HG02981 (cell line): Measurements from ENCODE around the gene TAAR6.
A peak's percentile ranks its signal among the peaks of the same experiment; 100 is the strongest.
"Not testable (repeated sequence)": the region's sequence is repeated elsewhere in the genome, so short reads cannot be mapped to it uniquely, and the experiment has no call there.

Experiments
- ATAC-seq: cut with Tn5 transposase; IDR thresholded peaks from one replicate; pipeline ENCODE4 v1.9.1; 2021; ENCODE audit warnings: mild to moderate bottlenecking, moderate library complexity; ENCODE audit not compliant: unreplicated experiment

TAAR6 gene

GRCh38 chr6:132587424-132587823, 17.3 kb downstream of the TAAR6 start:
- ATAC-seq, result no peak

- no peak for ATAC-seq
These were observed 19.3 kb downstream of the TAAR6 start, which contains the start of gene TAAR5 for GRCh38 chr6:132589454-132589853. TAAR5 (minus strand) TSS chr6:132589741; CDS start chr6:132589686, 55 bp downstream.

- no peak for ATAC-seq
These were observed 20.2 kb downstream of the TAAR6 start for GRCh38 chr6:132590362-132590761.

DNA sequence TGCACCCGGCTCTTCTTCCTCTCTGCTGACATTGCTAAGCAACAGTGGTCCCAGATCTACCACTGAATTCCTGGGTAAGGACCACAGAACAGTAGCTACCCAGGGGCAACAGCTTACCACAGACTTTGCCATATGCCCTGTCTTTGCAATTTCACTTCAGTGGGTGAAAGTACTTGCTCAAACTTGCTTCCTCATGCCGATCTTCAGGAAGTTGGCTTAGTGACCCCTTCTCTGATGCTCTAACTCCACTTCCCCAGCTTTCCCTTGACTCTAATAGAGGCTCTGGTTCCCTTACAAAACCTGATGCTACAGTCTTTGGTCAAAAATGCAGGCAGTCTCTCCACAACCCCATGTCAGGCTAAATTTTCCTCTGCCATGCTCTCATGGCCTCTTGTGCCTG, 22.7 kb downstream of the TAAR6 start:
- no peak for ATAC-seq

DNA sequence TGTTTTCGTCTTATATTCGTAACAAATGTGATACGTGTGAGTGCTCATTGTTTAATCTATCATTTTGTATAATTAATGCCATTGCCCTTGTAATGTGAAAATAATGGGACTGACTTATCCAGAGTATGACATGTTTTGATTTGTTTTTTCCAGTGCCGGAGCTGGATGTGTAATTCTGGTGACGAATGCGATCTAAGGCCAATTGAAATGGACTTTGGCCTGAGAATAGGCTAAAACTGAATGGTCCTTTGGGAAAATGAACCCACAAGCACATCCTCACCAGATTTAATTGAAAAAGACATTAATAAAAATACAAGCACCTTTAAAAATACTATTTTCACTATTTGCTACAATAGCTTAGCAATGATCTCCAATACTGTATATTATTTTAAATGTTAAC, 26.1 kb downstream of the TAAR6 start:
- no peak for ATAC-seq

DNA sequence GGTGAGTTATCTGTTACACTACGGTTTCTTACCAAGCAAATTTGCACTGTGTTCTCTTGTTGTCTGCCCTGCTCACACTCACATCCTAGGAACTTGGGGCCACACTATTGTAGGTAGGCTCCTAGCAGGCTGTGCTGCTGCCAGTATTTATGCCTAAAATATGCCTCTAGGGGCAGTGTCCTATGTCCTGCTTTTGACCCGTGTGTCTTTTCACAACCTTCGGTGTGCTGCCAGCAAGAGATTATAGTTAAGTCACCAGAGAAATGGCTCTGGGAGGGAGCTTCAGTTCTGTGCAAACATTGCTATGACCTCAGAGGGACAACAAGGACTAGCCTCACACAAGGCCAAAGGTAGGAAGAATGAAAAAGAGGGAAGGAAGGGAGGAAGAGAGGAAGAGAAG, 28.4 kb downstream of the TAAR6 start:
- ATAC-seq, result peak; percentile 76

- not testable (repeated sequence) for ATAC-seq
These were observed 30.8 kb downstream of the TAAR6 start for GRCh38 chr6:132600900-132601299.

- ATAC-seq, result no peak
These were observed 34.6 kb downstream of the TAAR6 start for GRCh38 chr6:132604635-132605152.

DNA sequence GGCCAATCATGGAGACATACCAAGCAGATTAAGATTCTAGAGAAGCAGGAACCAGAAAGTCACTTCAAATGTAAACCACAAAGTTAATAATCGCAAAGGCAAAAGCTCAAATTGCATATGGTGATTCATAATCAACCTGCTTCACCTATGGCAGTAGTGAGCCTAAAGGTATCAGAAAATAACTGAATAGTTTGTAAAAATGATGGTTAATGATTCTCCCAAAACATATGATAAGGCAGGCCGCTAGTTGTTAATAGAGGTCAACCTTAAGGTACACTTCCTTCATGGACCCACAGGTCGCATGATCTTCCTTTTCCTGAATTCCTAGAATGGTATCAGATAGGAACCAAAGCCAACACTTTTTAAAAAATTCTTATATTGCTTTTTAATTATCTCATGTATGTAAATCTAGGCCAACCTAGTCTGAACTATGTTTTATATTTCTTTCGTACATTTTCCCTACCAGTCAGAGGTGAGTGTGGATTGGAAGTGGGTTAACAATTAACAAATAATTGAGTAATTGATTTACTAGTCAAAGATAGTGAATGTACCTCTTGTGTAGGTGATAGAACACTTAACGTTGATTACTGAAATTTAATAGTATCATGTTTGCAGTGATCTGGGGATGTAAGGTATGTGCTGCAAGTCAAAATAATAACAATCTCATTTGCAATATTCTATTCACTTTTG, 37.6 kb downstream of the TAAR6 start:
- ATAC-seq, result peak; percentile 93

GRCh38 chr6:132611616-132612015, 41.5 kb downstream of the TAAR6 start:
- ATAC-seq, result no peak

DNA sequence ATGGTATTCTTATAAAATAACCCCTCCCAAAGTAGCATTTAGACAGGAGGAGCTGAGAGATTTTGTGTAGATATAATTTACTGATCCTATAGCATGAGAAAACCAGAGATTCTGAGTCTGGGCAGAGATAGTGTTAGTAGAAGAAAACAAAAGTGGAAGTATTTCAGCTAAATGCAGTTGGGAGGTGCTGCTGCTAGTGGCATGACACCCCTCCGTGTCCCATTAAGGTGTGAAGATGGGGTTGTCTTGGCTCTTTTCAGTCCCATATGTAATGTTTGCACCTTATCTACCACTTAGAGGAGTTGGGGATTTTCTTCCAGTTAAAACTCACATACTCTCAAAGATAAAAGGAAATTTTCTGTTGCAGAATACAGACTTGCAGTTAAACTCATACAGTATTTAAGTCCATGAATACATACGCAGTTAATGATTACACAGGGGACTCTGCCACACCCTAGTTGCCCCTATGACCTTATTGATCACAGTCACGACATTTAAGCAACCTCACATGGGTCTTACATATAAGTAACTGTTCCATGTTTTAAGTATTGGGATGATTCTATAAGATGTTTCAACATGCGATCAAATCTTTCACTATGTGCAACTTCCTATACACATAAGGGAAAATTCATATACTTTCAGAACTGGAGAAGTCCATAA, 42.5 kb downstream of the TAAR6 start:
- ATAC-seq, result no peak

DNA sequence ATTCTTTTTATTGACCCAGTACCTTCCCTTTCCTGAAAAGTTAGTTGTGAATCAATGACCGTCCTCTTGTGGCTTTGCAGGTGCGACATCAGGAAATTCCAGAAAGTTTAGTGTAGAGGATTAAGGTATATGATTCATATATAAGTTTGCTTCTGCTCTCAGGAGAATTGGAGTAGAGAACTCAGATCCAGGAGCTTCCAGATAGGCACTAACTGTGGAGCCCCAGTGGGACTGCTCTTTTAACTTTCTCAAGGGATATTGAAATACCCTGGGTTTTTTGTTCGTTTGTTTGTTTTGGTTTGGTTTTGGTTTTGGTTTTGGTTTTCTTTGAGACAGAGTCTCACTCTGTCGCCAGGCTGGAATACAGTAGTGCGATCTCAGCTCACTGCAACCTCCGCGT, 44.4 kb downstream of the TAAR6 start:
- no peak for ATAC-seq

- ATAC-seq, result no peak
These were observed 46.6 kb downstream of the TAAR6 start for GRCh38 chr6:132616677-132617076.
